SJSA1 (cell line): ENCODE results near the gene CALHM5. TPM values are rescaled to one million over a fixed set of nuclear protein-coding genes. Genes with fewer than 3 reads are reported as not detected.

Experiments
- DNase-seq, 2 experiments: peaks; one replicate each; pipeline ENCODE4 v3.0.0-alpha.2; 2015 to 2020; ENCODE audit warnings: low spot score in 2 of 2, low read depth in 1 of 2
- H3K27ac ChIP-seq: fragments of 250-450 bp; sonication (Bioruptor Pico); 2 replicates; pipeline ENCODE4 v1.5.1; 2020; ENCODE audit warnings: mild to moderate bottlenecking, moderate library complexity
- H3K27me3 ChIP-seq: fragments of 250-450 bp; sonication (Bioruptor Pico); replicated peaks from 2 replicates; pipeline ENCODE4 v1.5.1; 2020; ENCODE audit warnings: mild to moderate bottlenecking, moderate library complexity
- H3K36me3 ChIP-seq: fragments of 250-450 bp; sonication (Bioruptor Pico); 2 replicates; pipeline ENCODE4 v1.5.1; 2020; ENCODE audit warnings: mild to moderate bottlenecking
- H3K4me1 ChIP-seq: fragments of 250-450 bp; sonication (Bioruptor Pico); replicated peaks from 2 replicates; pipeline ENCODE4 v1.6.1; 2021; ENCODE audit warnings: mild to moderate bottlenecking
- H3K4me3 ChIP-seq: fragments of 250-450 bp; sonication (Bioruptor Pico); 2 replicates; pipeline ENCODE4 v1.5.1; 2020; ENCODE audit warnings: mild to moderate bottlenecking
- H3K9me3 ChIP-seq: fragments of 250-450 bp; sonication (Bioruptor Pico); replicated peaks from 2 replicates; pipeline ENCODE4 v1.5.1; 2020; ENCODE audit warnings: mild to moderate bottlenecking
- total RNA-seq: library from RNA; depleted of rRNA; stranded (reverse); fragments of >200 nt; shearing (Covaris generic); gene quantifications from 2 replicates; pipeline ENCODE4 v1.2.3, GENCODE V29; 2014; rRNA removed

The CALHM5 gene
- 6.2 and 7.2 TPM in 2 replicates for total RNA-seq

GRCh38 chr6:116511424-116512110, at the start of gene CALHM5:
TSS of gene CALHM5 (plus strand) at chr6:116511639. CDS start at chr6:116511697, 58 bp downstream.
- DNase-seq: peak; percentile 77 to 85
- Histone ChIP-seq H3K9me3 (no peaks in the 10 kb centered on the region; the same call in 1 of the 2 replicates), H3K27ac (peak within 1 kb of the TSS; percentile 84), H3K4me3 (peak within 1 kb of the TSS; percentile 35), H3K4me1 (peaks cover 25% of the 10 kb centered on the region), H3K36me3 (peaks cover 6% of the 10 kb centered on the region; the same call in 1 of the 2 replicates), H3K27me3 (no peaks in the 10 kb centered on the region)

GRCh38 chr6:116461932-116462885, 49.2 kb upstream of the CALHM5 start:
- no peaks in the 10 kb centered on the region for H3K36me3 ChIP-seq
- peaks cover 8% of the 10 kb centered on the region for H3K9me3 ChIP-seq
- H3K27ac ChIP-seq: no peak overlapping the region
- no peak for DNase-seq
- H3K27me3 ChIP-seq: peaks cover 52% of the 10 kb centered on the region
- peak overlapping the region; percentile 18 for H3K4me3 ChIP-seq
- peaks cover 7% of the 10 kb centered on the region for H3K4me1 ChIP-seq

GRCh38 chr6:116463301-116463700, 48.1 kb upstream of the CALHM5 start:
- no peak overlapping the region for H3K4me3 ChIP-seq
- H3K27ac ChIP-seq: no peak overlapping the region
- peaks cover 8% of the 10 kb centered on the region for H3K9me3 ChIP-seq
- H3K36me3 ChIP-seq: no peaks in the 10 kb centered on the region
- H3K27me3 ChIP-seq: peaks cover 52% of the 10 kb centered on the region
- no peak for DNase-seq
- H3K4me1 ChIP-seq: peaks cover 7% of the 10 kb centered on the region

- Histone ChIP-seq H3K9me3 (peaks cover 8% of the 10 kb centered on the region), H3K27ac (no peak overlapping the region), H3K36me3 (no peaks in the 10 kb centered on the region), H3K4me3 (no peak overlapping the region), H3K4me1 (peaks cover 7% of the 10 kb centered on the region), H3K27me3 (peaks cover 49% of the 10 kb centered on the region)
- no peak for DNase-seq
Observed at GRCh38 chr6:116465246-116465645, 46.2 kb upstream of the CALHM5 start.

- H3K36me3 ChIP-seq: no peaks in the 10 kb centered on the region
- peaks cover 4% of the 10 kb centered on the region for H3K4me1 ChIP-seq
- H3K9me3 ChIP-seq: peaks cover 5% of the 10 kb centered on the region
- H3K4me3 ChIP-seq: no peak overlapping the region
- H3K27me3 ChIP-seq: peaks cover 36% of the 10 kb centered on the region
- H3K27ac ChIP-seq: no peak overlapping the region
- DNase-seq: no peak
Observed at GRCh38 chr6:116467096-116467495, 44.3 kb upstream of the CALHM5 start.

- Histone ChIP-seq H3K9me3 (peaks cover 1% of the 10 kb centered on the region; the same call in 1 of the 2 replicates), H3K36me3 (no peaks in the 10 kb centered on the region), H3K27me3 (peaks cover 32% of the 10 kb centered on the region), H3K4me3 (no peak overlapping the region), H3K4me1 (no peaks in the 10 kb centered on the region; the same call in 1 of the 2 replicates), H3K27ac (no peak overlapping the region)
- no peak for DNase-seq
Observed at GRCh38 chr6:116467514-116467913, 43.9 kb upstream of the CALHM5 start.

GRCh38 chr6:116468293-116468692, 43.1 kb upstream of the CALHM5 start:
- DNase-seq: no peak
- Histone ChIP-seq H3K9me3 (no peaks in the 10 kb centered on the region), H3K27ac (no peak overlapping the region), H3K27me3 (peaks cover 24% of the 10 kb centered on the region), H3K4me1 (no peaks in the 10 kb centered on the region), H3K4me3 (no peak overlapping the region), H3K36me3 (no peaks in the 10 kb centered on the region)

- Histone ChIP-seq H3K27ac (no peak overlapping the region), H3K27me3 (peaks cover 7% of the 10 kb centered on the region; the same call in 1 of the 2 replicates), H3K9me3 (no peaks in the 10 kb centered on the region), H3K4me3 (no peak overlapping the region), H3K36me3 (no peaks in the 10 kb centered on the region), H3K4me1 (no peaks in the 10 kb centered on the region)
- DNase-seq: no peak
Observed at GRCh38 chr6:116471531-116471930, 39.9 kb upstream of the CALHM5 start.

GRCh38 chr6:116472706-116473105, 38.7 kb upstream of the CALHM5 start:
- H3K4me3 ChIP-seq: no peak overlapping the region
- no peak overlapping the region for H3K27ac ChIP-seq

GRCh38 chr6:116475141-116475540, 36.3 kb upstream of the CALHM5 start:
- H3K9me3 ChIP-seq: no peaks in the 10 kb centered on the region
- no peak for DNase-seq
- H3K27me3 ChIP-seq: peaks cover 9% of the 10 kb centered on the region; the same call in 1 of the 2 replicates
- no peaks in the 10 kb centered on the region for H3K36me3 ChIP-seq
- H3K4me1 ChIP-seq: no peaks in the 10 kb centered on the region
- H3K4me3 ChIP-seq: no peak overlapping the region
- H3K27ac ChIP-seq: no peak overlapping the region

More at GRCh38 chr6:116472706-116473105, 38.7 kb upstream of the CALHM5 start:
- Histone ChIP-seq H3K36me3 (no peaks in the 10 kb centered on the region), H3K9me3 (no peaks in the 10 kb centered on the region), H3K27me3 (peaks cover 12% of the 10 kb centered on the region; the same call in 1 of the 2 replicates), H3K4me1 (no peaks in the 10 kb centered on the region)
- DNase-seq: no peak

GRCh38 chr6:116476002-116476678, 35.3 kb upstream of the CALHM5 start:
- Histone ChIP-seq H3K36me3 (no peaks in the 10 kb centered on the region), H3K9me3 (no peaks in the 10 kb centered on the region), H3K27me3 (0 out of 2 replicates have a peak, but pooled peaks cover 9% of the 10 kb centered on the region), H3K4me3 (no peak overlapping the region), H3K4me1 (no peaks in the 10 kb centered on the region), H3K27ac (no peak overlapping the region)
- DNase-seq: no peak

- Histone ChIP-seq H3K4me1 (no peaks in the 10 kb centered on the region), H3K36me3 (no peaks in the 10 kb centered on the region), H3K9me3 (no peaks in the 10 kb centered on the region), H3K4me3 (no peak overlapping the region), H3K27ac (no peak overlapping the region), H3K27me3 (peaks cover 9% of the 10 kb centered on the region)
- DNase-seq: no peak
Observed at GRCh38 chr6:116482780-116483179, 28.7 kb upstream of the CALHM5 start.

- Histone ChIP-seq H3K27ac (no peak overlapping the region), H3K9me3 (no peaks in the 10 kb centered on the region), H3K4me1 (no peaks in the 10 kb centered on the region), H3K4me3 (no peak overlapping the region), H3K36me3 (no peaks in the 10 kb centered on the region), H3K27me3 (peaks cover 9% of the 10 kb centered on the region)
- no peak for DNase-seq
Observed at GRCh38 chr6:116483616-116484015, 27.8 kb upstream of the CALHM5 start.
